Activated T-cell treated with anti-CD3 and anti-CD28 coated beads, Interleukin-2, amount 50 U/mL, for 1 hour (primary cell): ENCODE results near the gene ITGB1.
"Not testable (repeated sequence)": the region's sequence is repeated elsewhere in the genome, so short reads cannot be mapped to it uniquely, and the experiment has no call there.

Experiments used
- DNase-seq: peaks from one replicate; pipeline ENCODE4 v3.0.0-alpha.2; 2020

Gene ITGB1

GRCh38 chr10:32980242-32980557, 22.2 kb upstream of the ITGB1 start:
- no peak for DNase-seq

DNA sequence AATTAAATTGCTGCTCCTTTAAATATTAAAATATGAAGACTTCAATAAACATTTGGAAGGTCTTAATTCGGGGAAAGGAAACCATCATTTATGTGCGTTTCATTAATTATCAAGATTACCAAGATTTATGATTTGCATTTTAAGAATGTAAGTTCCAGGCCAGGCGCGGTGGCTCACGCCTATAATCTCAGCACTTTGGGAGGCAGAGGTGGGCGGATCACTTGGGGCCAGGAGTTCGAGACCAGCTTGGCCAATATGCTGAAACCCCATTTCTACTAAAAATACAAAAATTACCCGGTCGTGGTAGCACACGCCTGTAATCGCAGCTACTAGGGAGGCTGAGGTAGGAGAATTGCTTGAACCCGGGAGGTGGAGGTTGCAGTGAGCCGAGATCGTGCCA, 21.7 kb upstream of the ITGB1 start:
- not testable (repeated sequence) for DNase-seq

DNA sequence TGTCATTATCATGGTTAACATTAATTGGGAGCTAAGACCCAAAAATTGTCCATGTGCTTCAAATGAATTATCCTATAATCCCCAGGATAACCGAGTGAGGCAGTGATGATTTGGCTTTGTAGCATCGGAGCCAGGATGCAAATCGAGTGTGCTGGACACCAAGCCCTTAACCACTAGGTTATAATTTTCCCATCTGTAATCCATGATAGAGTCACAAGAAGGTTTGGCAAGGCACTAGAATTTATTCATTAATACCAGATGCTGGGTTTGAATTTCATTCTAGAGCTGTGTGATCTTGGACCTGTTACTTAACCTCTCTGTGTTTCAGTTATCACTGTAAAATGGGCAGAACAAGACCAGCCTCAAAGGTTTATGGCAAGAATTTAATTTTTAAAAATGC, 21.0 kb upstream of the ITGB1 start:
- no peak for DNase-seq

DNA sequence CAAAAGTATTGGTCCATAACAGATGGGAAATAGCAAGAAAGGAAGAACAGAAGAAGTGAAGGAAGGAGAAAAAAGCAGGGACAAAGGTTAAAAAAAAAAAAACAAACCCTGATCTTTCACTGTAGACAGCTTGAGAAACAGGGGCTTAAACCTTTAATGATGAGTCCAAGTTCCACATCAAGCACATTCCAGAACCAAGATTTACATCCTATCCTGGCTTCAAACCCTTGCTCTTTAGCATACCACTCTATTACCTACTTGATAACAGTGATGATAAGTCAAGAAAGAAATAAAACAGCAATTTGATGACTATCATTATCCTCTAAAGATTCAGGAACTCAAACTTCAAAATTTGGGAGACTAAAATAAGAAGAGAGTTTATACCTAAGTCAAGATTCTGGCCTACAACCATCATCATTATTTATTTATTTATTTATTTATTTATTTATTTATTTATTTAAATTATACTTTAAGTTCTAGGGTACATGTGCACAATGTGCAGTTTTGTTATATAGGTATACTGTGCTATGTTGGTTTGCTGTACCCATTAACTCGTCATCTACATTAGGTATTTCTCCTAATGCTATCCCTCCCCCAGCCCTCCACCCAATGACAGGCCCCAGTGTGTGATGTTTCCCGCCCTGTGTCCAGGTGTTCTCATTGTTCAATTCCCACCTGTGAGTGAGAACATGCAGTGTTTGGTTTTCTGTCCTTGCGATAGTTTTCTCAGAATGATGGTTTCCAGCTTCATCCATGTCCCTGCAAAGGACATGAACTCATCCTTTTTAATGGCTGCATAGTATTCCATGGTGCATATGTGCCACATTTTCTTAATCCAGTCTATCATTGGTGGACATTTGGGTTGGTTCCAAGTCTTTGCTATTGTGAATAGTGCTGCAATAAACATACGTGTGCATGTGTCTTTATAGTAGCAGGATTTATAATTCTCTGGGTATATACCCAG, 20.1 kb upstream of the ITGB1 start:
- not testable (repeated sequence) for DNase-seq

- no peak for DNase-seq
These were observed 18.3 kb upstream of the ITGB1 start for GRCh38 chr10:32976338-32976737.

DNA sequence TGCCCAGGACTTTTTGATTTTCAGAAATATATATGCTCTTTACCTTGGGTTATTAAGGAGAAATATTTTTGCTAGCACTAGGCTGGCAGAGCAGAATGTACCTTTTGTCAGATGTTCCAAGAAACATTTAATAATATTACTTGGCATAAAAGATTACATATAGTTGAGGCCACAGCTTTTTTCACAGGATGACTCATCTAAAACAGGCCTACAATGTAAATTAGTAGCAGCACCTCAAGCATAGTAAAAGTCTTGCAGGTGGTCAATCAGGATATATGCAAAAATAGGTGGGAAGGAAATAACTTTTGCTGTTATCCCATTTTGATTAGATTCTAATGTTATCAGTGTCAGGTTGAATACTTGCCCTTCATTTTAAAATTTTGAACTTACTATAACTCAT, 14.9 kb upstream of the ITGB1 start:
- no peak for DNase-seq

- DNase-seq: no peak
These were observed 14.4 kb upstream of the ITGB1 start for GRCh38 chr10:32972460-32972859.

DNA sequence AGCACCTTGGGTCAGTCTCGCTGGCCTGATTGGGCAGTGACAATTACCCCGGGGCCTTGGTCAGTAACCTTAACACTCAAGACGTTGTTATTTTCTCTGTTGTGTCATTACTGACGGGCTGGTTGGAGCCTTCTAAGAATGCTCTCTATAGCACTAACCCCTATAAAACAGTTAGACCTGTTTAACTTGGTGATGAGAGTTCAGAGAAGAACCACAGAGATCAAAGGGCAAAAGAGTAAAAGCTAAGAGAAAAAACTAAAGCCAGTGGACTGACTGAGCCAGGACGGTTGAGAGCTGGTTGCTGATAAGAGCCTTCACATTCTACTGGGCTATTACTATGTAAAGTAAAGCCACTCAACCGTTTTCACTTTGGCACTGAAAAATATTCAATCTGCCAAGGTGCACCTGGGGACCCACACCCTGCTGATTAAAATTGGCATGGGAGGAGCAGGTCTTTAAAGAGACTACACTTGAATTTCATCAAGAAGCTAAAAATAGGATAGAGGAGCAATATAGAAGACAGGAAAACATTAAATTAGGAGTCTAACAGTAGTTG, 13.6 kb upstream of the ITGB1 start:
- no peak for DNase-seq

- no peak for DNase-seq
These were observed 12.9 kb upstream of the ITGB1 start for GRCh38 chr10:32970910-32971309.

DNA sequence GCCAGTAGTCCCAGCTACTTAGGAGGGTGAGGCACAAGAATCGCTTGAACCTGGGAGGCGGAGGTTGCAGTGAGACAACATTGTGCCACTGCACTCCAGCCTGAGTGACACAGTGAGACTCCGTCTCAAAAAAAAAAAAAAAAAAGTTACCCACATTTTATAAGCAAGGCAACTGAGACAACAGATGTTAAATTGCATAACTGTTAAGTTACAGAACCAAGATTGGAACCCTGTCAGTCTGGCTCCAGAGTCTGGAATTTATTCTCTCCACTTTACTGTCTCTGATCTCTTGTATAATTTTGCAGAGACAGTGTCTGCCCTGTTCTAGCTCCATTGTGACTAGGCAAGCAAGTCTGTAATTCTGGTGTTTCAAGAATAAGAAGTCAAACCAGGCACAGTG, 6.2 kb upstream of the ITGB1 start:
- DNase-seq: no peak

DNA sequence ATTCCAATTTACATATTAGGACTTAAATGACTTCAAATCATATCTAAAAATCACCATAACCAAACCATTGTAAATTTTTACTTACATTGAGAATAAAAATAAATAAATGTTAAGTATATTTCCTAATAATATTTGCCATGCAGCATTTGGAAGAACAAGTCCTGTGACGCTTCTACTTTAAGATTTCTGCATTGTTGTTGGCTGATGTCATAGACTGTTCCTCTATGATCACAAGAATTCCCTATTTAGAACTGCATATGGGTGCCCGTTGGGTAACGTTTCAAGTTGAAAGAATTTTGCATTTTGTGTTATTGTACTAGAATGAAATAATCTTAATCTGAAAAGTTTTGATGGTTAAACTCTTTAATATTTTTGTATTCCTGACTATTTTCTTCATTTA, 5.1 kb upstream of the ITGB1 start:
- no peak for DNase-seq

DNA sequence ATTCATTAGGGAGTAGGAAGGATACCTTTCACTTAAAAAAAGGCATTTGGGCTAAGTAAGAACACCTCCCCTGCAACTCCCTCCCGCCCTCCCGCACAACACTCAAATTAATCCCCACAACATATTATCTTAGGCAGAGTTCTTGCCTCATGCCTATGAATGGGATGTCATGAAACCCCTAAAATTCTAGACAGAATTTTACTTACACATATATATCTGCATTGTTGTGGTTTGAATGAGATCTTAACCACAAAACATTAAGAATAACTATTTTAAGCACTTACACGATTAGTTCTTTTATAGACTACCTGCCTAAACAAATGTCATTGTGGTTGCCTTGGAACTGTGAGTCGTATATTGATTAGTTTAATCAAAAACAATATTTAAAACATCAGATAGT, 4.5 kb upstream of the ITGB1 start:
- no peak for DNase-seq

GRCh38 chr10:32961895-32962369, 3.9 kb upstream of the ITGB1 start:
- no peak for DNase-seq

GRCh38 chr10:32961343-32961894, 3.4 kb upstream of the ITGB1 start:
- no peak for DNase-seq

DNA sequence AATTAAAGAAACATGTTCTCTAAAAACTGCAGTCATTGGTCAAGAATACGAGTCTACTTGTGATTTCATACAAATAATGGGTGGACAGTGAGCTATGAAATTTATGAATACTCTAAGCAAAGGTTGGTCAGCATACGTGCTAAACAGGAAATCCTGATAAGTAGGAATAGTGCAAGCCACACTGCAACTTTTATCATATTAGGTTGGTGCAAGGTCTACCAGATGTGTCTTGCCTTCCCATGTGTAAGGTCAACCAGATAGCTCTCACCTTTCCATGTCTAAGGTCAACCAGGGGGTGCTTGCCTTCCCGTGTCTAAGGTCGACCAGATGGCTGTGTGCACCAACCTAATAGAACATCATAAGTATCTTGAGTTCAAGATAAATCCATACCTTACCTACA, 2.0 kb upstream of the ITGB1 start:
- no peak for DNase-seq

DNA sequence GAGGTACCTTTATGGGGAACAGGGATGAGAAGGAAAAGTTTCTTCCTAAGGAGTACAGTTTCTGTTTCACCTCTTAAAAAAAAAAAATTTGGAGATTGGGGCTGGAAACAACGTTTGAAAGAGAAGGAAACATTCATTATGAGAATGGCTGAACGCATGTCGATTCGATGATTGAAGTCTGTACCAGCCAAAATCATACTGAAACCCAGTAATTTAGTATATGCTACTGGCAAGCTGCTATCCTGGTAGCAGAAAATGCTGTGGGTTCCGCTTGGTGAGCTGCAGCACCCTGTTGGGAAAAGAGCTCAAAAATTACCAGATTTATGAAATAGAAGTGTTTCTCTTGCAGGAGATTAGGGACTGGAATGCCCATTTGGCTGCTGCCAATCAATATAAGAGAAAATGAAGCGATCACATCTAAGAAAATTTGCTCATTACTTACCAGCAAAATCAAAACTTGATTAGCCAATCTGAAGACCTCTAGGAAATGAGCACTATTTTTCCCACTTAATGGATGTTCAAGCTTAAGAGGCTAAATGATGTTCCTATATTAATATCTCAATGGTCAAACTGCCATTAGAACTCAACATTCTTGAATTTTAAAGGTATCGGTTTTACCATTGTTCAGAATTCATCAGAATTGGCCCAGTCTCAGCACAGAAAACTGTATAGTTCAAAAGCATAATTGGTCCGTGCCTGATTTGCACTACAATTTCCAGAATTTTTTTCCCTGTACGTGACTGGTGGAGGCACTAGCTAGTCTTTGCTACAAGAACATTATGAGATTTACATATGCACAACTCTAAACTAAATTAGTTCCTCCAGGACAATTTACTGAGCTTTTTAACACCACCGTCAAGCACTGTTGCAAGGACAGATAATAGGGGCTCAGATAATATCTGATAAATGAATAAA, 1.2 kb upstream of the ITGB1 start:
- no peak for DNase-seq

DNA sequence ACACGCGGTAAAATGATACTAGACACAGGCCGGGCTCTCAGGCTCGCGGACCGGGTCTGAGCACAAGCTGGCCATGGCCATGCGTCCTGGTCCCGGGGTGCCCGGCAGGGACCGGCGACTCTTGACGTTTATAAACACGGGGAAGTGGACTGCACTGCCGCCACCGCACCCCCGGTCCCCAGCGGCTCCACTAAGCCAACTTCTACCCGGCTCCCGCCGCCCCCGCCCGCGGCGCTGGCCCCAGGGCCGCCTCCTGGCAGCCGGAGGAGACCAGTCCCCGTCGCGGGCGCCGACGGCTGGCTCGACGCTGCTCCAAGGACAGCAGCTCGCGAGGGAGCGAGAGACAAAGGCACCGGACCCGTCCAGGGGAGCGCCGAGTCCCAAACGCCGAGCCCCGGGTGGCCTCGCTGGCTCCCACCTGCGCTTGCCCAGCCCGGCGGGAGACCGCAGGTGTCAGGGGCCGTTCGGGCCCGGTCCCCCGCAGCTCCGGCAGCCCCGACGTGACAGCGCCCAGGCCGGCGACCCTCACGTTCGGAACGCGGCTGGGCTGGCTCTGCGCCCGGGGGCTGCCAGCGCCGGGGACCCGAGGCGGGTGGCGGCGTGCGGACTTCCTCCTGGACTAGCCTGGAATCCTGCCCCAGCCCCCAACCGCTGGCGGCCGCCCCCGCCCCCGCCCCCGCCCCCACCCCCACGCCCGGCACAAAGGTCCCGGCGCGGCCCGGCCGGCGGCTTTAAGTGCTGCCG, 517 bp downstream of the ITGB1 start:
- peak; percentile 59 for DNase-seq

GRCh38 chr10:32956365-32957197, 1.4 kb downstream of the ITGB1 start:
- DNase-seq: no peak

DNA sequence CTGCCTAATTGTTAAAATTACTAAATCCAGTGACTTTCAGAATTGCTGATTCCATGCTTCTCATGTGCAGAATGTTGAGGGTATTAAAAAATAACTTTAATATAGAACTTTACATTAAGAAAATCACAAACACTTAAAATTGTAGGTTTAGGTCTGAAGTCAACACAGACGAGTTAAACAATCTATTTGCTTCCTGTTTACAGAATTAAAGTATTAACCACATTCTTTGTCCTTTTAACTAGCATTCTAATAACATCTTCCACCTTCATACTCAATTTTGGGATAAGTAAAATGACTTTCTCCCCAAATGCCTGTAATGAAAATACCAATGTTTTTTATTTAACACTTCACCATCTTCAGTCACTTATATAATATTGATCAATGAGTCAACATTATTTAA, 2.2 kb downstream of the ITGB1 start:
- DNase-seq: no peak

GRCh38 chr10:32955299-32955772, 2.7 kb downstream of the ITGB1 start:
- DNase-seq: no peak

DNA sequence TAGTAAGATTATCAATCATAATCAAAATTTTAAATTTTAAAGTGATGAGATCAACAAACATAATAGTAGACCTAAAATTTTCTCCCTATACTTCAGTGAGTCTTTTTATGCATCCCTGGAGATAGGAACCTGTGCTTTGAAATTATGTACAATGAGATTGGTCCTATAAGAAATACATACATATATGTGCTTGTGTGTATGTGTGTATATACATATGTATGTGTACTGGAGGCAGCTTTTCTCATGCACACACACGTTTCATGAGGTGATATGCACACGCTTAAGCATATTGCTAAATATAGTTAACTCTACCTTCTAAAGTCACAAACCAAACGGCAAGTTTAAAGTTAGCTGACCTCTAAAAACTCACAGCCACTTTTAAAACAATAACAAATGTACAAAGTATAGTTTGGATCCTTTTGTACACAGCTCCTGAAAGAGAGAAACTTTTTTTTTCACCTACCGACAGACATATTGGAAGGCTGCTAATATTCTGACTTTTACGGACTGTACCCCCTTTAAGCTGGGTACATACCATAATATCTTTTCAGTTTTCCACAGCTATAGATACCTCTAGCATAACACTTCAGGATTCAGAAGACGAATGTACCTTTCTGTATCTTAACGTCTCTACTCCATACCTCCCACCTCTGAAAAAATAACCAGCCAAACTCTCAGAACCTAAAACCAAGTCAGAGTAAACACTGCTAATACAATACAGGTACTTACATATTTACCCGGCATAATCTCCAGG, 3.3 kb downstream of the ITGB1 start:
- no peak for DNase-seq
